GM21447 (cell line): Measurements from ENCODE around the gene UBL3.

Source experiments
- ATAC-seq: cut with Tn5 transposase; IDR thresholded peaks from one replicate; pipeline ENCODE4 v1.9.1; 2021; ENCODE audit not compliant: unreplicated experiment

Gene UBL3

DNA sequence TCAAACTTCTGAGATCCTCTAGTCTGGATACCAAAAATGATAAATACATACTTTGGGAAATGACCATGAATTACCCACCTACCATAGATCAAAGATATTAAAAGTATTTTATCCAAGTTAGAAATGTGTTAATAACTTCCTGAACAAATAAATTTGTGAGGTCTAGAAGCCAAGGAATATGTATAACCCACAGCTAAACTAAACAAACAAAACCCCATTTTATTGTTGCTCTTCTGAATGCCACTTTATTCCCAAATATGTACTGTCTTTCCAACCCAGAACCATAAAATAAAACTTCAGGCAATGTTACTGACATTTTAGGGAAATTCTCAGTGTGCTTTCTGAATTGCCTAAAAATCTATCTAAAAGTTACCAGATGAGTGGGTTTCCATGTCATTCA lies 35.1 kb downstream of the UBL3 start:
- no peak for ATAC-seq

DNA sequence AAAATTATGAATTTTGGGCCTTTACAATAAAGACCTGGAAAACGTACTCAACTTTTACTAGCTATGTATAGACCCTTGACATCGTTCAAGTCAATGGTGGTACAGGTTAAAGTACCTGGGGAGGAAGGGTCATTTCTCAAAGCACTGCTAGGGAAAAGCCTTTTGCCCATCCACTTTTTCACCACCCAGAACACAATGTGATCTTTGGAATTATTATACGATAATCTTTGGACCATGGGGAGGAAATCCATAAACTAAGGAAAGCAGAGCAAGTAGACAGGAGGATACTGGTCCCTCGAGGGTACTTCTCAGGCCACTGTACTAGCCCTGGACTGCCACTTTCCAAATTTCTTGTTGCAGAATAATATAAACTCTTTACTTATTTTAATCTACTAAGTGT lies 39.5 kb downstream of the UBL3 start:
- ATAC-seq, result no peak

DNA sequence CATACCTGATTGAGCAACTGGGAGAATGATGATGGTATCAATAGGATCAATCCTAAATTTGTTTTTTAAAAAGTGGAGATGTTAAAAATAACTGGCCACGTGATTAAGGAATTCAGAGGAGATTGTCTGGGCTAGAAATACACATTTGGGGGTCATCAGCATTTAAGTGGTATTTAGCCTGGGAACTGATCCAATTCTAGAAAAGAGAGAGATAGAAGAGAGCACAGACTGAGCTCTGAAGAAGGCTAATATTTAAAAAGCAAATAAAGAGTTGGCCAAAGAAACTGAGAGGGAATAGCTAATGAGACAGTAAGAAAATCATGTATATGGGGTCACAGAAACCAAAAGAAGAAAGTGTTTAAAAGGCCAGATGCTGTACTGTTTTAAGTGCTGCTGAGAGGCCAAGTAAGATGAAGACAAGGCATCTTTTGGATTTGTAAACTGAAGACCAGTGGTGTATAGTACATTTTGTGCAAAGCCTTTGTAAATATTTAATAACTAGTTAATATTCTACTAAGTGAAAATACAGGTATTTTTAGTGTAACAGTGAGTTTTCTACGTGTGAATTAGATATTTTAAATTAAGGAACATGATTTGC lies 40.2 kb downstream of the UBL3 start:
- no peak for ATAC-seq

GRCh38 chr13:29808264-29808663 lies 42.2 kb downstream of the UBL3 start:
- ATAC-seq, result no peak

DNA sequence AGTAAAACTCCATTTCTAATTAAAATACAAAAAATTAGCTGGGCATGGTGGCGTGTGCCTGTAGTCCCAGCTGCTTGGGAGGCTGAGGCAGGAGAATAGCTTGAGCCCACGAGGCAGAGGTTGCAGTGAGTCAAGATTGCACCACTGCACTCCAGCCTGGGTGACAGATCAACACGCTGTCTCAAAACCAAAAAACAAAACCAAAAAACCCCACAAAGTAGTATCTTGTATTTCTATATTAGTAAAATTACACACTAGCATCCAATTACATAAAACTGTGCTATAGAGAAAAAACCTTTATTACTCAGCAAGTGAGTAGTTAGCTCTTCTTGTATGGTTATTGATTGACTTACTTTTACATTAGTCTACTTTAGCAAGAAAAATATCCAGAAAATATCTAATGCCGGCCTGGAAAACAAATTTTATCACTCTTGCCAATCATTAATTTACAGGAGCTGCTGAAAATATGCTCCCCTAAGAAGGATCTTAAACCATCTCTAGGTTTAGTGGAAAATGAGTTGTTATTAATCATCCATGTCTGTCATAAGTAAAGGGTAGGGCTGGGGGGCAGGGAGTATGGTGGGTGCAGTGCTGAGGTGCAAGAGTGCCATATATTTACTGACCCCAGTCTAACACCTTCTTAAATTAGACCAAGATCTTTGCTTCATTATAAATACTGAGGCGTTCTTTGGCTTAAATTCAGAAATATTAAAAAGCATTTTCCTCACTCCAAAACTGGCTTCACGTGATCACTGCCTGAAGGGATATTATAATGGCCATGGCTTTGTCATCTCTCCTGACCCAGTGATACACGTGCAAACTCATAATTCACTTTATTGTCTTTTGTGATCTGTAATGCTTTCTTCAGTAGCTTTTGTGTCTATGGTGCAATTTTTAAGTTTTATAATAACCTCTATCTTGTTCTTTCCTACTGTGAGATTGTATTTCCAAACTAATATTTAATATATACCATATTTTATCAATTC lies 44.1 kb downstream of the UBL3 start:
- ATAC-seq, result no peak

- ATAC-seq, result no peak
Observed at GRCh38 chr13:29803221-29803620, 47.2 kb downstream of the UBL3 start.

DNA sequence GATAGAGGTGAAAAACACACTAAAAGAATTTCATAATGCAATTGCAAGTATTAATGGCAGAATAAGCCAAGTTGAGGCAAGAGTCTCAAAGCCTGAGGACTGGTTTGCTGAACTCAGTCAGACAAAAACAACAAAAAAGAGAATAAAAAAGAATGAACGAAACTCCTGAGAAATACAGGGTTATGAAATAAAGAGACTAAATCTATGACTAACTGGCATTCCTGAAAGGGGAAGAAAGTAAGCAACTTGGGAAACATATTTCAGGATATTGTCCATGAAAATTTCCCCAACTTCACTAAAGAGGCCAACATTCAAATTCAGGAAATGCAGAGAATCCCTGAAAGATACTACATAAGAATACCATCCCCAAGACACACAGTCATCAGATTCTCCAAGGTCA lies 47.8 kb downstream of the UBL3 start:
- no peak for ATAC-seq

DNA sequence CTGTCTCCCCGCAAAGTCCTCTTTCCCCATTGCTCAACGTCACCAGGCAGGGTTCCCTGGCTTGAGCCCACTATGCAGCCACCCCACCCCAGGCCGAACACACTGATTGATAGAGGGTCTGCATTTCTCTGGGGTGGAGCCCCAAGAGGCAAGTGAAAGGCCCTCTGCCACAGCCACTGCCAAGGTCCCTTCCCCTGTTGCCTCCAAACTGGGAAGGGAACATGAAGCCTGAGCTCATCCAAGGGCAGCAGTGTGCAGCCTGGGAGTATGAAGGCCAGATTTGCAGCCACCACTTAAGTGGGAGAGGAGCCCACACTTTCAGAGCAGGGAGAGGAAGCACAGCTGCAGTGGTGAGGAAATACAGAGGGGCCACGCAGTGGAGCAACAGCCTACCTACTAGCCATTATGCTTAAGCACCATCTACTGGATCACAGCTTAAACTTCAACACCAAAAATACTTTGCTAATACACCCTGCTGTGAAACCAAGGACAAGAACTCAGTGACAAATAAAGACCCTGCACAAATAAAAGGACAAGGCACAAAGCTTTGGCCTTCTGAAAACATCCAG lies 48.6 kb downstream of the UBL3 start:
- no peak for ATAC-seq

GRCh38 chr13:29801102-29801501 lies 49.3 kb downstream of the UBL3 start:
- no peak for ATAC-seq

DNA sequence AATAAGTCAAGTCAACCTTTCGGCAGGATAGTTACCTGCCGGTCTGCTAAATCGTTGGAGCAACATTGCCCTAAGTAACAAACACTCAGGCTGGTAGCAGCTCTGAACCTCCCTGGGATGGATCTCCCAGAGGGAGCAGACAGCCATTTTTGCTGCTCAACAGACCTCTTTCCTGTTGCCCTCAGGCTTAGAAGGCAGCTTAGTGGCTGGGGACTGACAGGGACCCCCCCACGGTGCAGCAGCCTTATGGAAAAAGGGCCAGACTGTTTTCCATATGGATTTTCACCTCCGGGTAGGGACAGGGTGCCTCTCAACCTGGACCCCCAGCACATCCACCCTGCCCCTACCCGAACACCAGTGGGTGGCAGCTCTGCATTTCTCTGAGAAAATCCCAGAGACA lies 49.7 kb downstream of the UBL3 start:
- ATAC-seq, result no peak

DNA sequence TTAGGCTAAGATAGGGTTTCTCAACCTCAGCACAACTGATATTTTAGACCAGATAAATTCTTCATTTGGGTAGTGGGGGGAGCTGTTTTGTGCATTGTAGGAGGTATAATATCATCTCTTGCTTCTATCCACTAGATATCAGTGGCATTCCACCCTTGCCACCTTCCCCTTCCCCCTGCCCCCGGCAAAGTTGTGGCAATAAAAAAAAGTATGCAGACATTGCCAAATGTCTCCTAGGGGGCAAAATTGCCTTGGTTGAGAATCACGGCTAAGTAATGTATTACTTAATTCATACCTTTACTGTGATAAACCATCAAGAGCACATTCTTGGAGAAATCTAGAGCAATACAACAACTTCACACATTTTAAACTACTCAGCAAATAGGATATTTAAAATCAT lies 51.4 kb downstream of the UBL3 start:
- ATAC-seq, result no peak

DNA sequence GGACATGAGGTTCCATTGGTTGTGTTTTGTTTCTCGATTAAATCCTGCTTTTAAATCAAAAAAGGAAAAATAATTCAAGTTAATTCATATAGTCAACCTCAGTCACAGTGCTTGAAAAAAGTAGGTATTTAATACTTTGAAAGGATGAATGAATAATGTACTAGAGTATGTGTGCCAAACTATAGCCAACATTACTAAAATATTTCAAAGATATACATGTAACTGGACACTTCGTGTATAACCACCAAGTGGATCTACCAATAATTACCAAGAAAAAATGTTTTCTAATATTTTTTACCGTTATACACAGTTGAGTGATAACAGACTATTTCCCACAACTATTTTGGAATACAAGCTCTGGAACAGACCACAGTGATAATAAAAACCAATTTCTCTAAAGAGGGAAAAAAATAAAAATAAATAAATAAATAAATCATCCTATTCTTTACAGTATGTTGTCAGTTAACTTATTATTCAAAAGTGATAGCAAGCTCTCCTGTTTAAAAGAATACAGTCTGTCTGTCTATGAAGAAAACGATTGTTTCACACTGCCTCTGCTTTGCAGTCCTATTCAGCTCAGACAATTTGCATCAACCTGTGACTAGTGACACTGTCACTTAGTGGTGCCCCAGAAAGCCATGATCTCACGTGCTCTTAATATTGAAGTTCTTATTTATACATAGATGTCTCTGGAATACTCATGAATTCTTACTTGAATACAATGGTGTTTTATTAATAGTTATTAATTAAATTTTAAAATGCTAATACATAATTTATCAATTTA lies 58.2 kb downstream of the UBL3 start:
- no peak for ATAC-seq

DNA sequence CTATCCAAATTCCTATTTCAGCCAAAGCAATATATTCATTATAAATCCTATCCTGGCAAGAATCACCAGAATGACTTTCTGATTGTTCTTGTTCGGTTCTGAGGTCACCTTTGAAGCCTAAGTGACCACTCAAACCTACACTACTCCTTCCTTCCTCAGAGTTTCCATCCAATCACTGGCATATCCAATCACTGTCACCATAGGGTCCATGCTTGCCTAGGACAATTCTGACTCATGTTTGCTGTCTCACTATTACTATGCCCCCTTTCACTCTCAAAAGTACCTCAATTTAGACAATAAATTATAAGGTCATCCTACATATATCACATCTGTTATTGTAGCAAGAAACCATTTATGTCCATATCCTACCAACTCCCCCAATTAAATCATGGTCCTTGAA lies 58.9 kb downstream of the UBL3 start:
- ATAC-seq, result no peak

DNA sequence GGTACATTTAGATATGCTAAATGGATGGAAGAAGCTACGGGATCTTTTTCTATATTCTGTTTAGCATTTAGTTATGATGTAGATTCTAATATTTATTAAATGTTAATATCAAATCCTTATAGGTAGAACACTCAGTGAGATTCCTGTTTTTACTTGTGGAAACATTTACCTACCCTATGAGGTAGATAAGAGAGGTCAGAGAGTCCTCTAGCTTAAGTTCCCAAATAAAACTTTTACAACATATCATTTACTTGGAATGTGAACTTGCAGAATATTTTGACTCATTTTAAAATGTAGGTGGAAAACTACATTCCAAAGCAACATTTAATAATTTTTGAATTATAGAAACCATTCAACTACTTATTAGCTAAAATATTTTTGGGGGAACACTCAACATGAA lies 63.7 kb downstream of the UBL3 start:
- no peak for ATAC-seq

- no peak for ATAC-seq
Observed at GRCh38 chr13:29785978-29786377, 64.4 kb downstream of the UBL3 start.

GRCh38 chr13:29782798-29783197 lies 67.6 kb downstream of the UBL3 start:
- no peak for ATAC-seq

DNA sequence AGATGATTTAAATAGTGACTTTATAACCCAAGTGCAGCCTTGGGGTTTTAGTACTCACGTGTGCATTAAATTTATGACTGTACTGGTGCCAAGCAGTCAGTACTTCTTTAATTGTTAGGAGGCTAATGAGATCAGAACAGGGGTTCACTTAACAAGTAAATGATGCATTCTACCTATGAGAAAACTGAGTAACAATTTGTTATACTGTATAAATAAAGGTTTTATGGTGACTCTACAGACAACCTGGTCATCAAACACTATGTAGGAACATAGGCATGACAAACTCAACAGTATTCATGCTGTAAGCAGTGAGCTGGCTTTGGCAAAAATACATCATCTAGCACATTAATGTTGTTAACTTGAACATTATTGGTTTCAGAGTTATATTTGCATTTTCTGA lies 75.6 kb downstream of the UBL3 start:
- no peak for ATAC-seq

GRCh38 chr13:29771247-29771646 lies 79.2 kb downstream of the UBL3 start:
- no peak for ATAC-seq

DNA sequence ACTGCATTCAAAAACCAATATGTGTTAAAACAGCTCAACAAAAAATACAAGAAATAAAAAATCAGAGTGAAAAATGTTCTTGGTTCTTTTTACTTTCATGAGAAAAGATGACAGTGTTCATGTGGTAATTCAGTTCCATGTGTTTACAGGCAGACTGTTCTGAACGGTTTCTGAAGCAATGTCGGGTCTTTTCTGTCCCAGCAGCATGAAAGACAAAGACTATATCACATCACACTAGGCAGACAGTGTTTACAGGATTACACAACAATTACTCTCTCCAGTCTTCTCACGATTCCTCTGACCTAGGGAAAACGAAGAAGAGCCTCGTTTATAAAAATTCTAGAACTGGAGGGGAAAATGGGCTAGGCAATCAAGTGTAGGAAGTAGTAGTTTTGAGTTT lies 83.4 kb downstream of the UBL3 start:
- no peak for ATAC-seq

DNA sequence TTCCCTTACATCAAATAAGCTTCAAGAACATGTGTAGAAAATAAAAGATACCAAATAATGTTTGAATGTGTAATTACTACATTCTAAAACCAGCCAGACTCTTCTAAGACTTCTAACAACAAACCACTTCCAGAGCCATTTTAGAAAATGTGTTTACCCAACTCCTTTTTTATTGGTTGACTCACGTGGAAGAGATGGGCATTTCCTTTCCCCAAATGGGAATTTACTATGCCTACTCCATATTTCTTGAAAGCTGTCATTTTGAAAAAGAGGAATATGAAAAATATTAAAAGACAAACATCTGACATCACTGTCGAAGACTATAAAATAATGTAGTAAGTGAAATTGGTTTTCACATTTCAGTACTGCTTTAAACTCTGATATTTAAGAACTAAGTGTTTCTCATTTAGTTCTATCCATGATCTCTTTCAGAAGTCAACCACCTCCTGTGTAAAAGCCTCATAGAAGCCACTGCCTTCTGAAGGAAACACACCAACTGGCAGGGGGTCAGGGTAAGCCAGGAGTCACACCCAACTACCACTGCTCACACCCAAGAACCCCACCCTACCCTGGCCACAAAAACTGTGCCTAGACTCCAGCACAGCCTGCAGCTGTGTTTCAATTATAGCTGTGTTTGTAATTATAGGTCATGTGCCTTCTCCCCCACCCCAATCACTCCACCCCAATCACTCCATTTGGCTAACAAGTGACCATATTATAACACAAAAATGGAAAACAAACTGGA lies 86.8 kb downstream of the UBL3 start:
- ATAC-seq, result no peak

- no peak for ATAC-seq
Observed at GRCh38 chr13:29761815-29762214, 88.6 kb downstream of the UBL3 start.
